Endothelial cell of umbilical vein (primary cell): ENCODE results near the gene CCDC9. TPM values are rescaled to one million over a fixed set of nuclear protein-coding genes. Genes with fewer than 3 reads are reported as not detected.

ENCODE experiments used
- BruUV-seq: library from RNA; stranded (reverse); fragments of 400-500 nt; replicated peaks from 2 replicates; lab custom pipeline; 2021; lab: Mats Ljungman, UMichigan
- CTCF ChIA-PET: fragments of 300-600, 350-600 bp; sonication (Branson Sonifier 250); formaldehyde crosslinking; loops from one replicate; lab custom pipeline; 2021; ENCODE audit warnings: antibody characterized with exemption, inconsistent platforms; lab: Charles Lee
- POLR2A ChIA-PET: fragments of 300-600, 350-600 bp; sonication (Branson Sonifier 250); formaldehyde crosslinking; loops from one replicate; lab custom pipeline; 2021; ENCODE audit warnings: antibody characterized with exemption, inconsistent platforms; lab: Charles Lee
- DNase-seq: peaks from one replicate; pipeline ENCODE4 v3.0.0-alpha.2; 2011; ENCODE audit warnings: low read depth, low spot score
- FAIRE-seq: peaks from 2 replicates; lab custom pipeline; 2011; peaks lifted over from hg19 to GRCh38; lab: Jason Lieb, UNC
- H2AFZ ChIP-seq: 2 replicates; pipeline ENCODE4 v1.6.0; 2012; ENCODE audit warnings: low read depth, low read length, control low read depth, inconsistent platforms
- H3K27ac ChIP-seq: 2 replicates; pipeline ENCODE4 v1.5.1; 2011; ENCODE audit warnings: low read depth, mild to moderate bottlenecking, control low read depth, low read length, moderate library complexity; ENCODE audit not compliant: insufficient read depth
- H3K27me3 ChIP-seq, 2 experiments: 2 replicates each; pipeline versions ENCODE4 v1.6.0 to v1.6.1; 2011; ENCODE audit warnings: low read length in 2 of 2, mixed read lengths in 1 of 2; ENCODE audit not compliant: control insufficient read depth in 2 of 2, insufficient read depth in 2 of 2
- H3K36me3 ChIP-seq, 2 experiments: 2 replicates in 1 of 2; 3 replicates in 1 of 2; pipeline ENCODE4 v1.5.1; 2011; ENCODE audit warnings: low read length in 2 of 2, mild to moderate bottlenecking in 1 of 2, moderate library complexity in 1 of 2; ENCODE audit not compliant: control insufficient read depth in 2 of 2, insufficient read depth in 2 of 2; ENCODE audit errors: extremely low read depth in 1 of 2
- H3K4me1 ChIP-seq: 3 replicates; pipeline ENCODE4 v1.5.1; 2011; ENCODE audit warnings: mild to moderate bottlenecking, low read length; ENCODE audit not compliant: control insufficient read depth, insufficient read depth; ENCODE audit errors: extremely low read depth
- H3K4me2 ChIP-seq: 2 replicates; pipeline ENCODE4 v1.6.1; 2011; ENCODE audit warnings: low read length, control low read depth, mixed read lengths; ENCODE audit not compliant: insufficient read depth
- H3K4me3 ChIP-seq, 3 experiments: fragments of 200-600 bp in 1 of 3; sonication (generic), shearing (Covaris generic) in 1 of 3; replicated peaks in 1 of 3; 2 replicates each; pipeline ENCODE4 v1.5.1; 2011 to 2016; ENCODE audit warnings: control low read depth in 3 of 3, low read length in 3 of 3, mild to moderate bottlenecking in 2 of 3, inconsistent platforms in 1 of 3, low read depth in 1 of 3, moderate library complexity in 1 of 3; ENCODE audit not compliant: insufficient read depth in 1 of 3
- H3K79me2 ChIP-seq: 2 replicates; pipeline ENCODE4 v1.6.0; 2012; ENCODE audit warnings: low read length, inconsistent platforms; ENCODE audit not compliant: control insufficient read depth, insufficient read depth
- H3K9ac ChIP-seq: replicated peaks from 2 replicates; pipeline ENCODE3; 2011; ENCODE audit warnings: low read length, control low read depth; ENCODE audit not compliant: insufficient read depth; ENCODE audit errors: extremely low read depth
- H3K9me1 ChIP-seq: replicated peaks from 3 replicates; pipeline ENCODE4 v1.6.0; 2011; ENCODE audit warnings: mild to moderate bottlenecking, low read length; ENCODE audit not compliant: control insufficient read depth, insufficient read depth; ENCODE audit errors: extremely low read depth
- H3K9me3 ChIP-seq: replicated peaks from 2 replicates; pipeline ENCODE4 v1.5.1; 2012; ENCODE audit warnings: low read length, inconsistent platforms; ENCODE audit not compliant: control insufficient read depth, insufficient read depth
- H4K20me1 ChIP-seq: replicated peaks from 2 replicates; pipeline ENCODE3; 2011; ENCODE audit warnings: mild to moderate bottlenecking, low read length; ENCODE audit not compliant: control insufficient read depth, insufficient read depth; ENCODE audit errors: extremely low read depth
- CTCF ChIP-seq, 2 donors: IDR thresholded peaks; 1 replicate in 1 of 2; 2 replicates in 1 of 2; pipeline ENCODE4 v1.5.1; 2011; ENCODE audit warnings: low read length in 2 of 2, mild to moderate bottlenecking in 2 of 2, moderate library complexity in 2 of 2, control low read depth in 1 of 2, inconsistent platforms in 1 of 2, low read depth in 1 of 2; ENCODE audit not compliant: insufficient read depth in 1 of 2; ENCODE audit errors: extremely low read depth in 1 of 2
- FOS ChIP-seq: IDR thresholded peaks from 2 replicates; pipeline ENCODE4 v1.6.1; 2011; ENCODE audit warnings: mild to moderate bottlenecking, low read length, moderate library complexity, borderline replicate concordance; ENCODE audit not compliant: insufficient read depth
- GATA2 ChIP-seq: IDR thresholded peaks from 2 replicates; pipeline ENCODE4 v1.7.0; 2011; ENCODE audit warnings: low read depth, mild to moderate bottlenecking, moderate library complexity, mixed read lengths, low read length; ENCODE audit not compliant: insufficient read length, insufficient read depth
- JUN ChIP-seq: IDR thresholded peaks from 2 replicates; pipeline ENCODE4 v1.6.1; 2011; ENCODE audit warnings: borderline replicate concordance, low read depth; ENCODE audit not compliant: insufficient read length, insufficient read depth
- MAX ChIP-seq: IDR thresholded peaks from 2 replicates; pipeline ENCODE4 v1.6.1; 2011; ENCODE audit not compliant: insufficient read depth, insufficient read length
- POLR2A ChIP-seq: IDR thresholded peaks from 2 replicates; pipeline ENCODE4 v1.6.1; 2012; ENCODE audit warnings: low read depth, mild to moderate bottlenecking, control low read depth, low read length
- POLR2AphosphoS5 ChIP-seq: IDR thresholded peaks from 2 replicates; pipeline ENCODE4 v1.6.1; 2012; ENCODE audit warnings: low read depth, mild to moderate bottlenecking, control low read depth, low read length, moderate library complexity; ENCODE audit not compliant: insufficient read depth
- dilution Hi-C: fragments of 300-500 bp; cut with MboI; formaldehyde crosslinking; loops from one replicate; pipeline ENCODE4 v1.15.0; 2019; ENCODE audit warnings: low sequenced_read_pairs; ENCODE audit not compliant: extremely low pct_ligation_motif_present
- intact Hi-C: fragments of 100-400 bp; cut with micrococcal nuclease; formaldehyde crosslinking; loops from one replicate; pipeline ENCODE4 v1.10.0; 2022
- polyA plus RNA-seq, 4 experiments: library from polyadenylated mRNA; depleted of rRNA in 3 of 4; stranded (reverse) in 3 of 4; unstranded in 1 of 4; fragments of >200 nt; gene quantifications; 2 replicates each; pipeline versions ENCODE4 v1.2.1 to v1.2.3, GENCODE V29; 2011 to 2012; ENCODE audit warnings: missing spikeins in 1 of 4
- total RNA-seq: library from RNA; stranded (reverse); gene quantifications from 2 replicates; pipeline ENCODE4 v1.2.3, GENCODE V29; 2021

CCDC9 gene
- total and polyA plus RNA-seq, 2 donors (not counting 3 experiments of a cell fraction or from before 2014, with no cell fraction given) = 6.0 to 26.9 TPM

GRCh38 chr19:47312366-47313006, 56.2 kb downstream of the CCDC9 start:
- H3K4me3 ChIP-seq = no peak overlapping the region
- no peaks in the 10 kb centered on the region for H3K9me3 ChIP-seq
- H3K9ac ChIP-seq = no peak overlapping the region
- H3K4me2 ChIP-seq = no peak overlapping the region
- intact Hi-C loops (no loop called here), dilution Hi-C loops (no loop called here)
- no peaks in the 10 kb centered on the region for H3K4me1 ChIP-seq
- H4K20me1 ChIP-seq = no peaks in the 10 kb centered on the region
- POLR2A ChIA-PET = no interaction called here
- CTCF ChIA-PET = interaction anchor here (1.2 kb wide), 1 partner anchor 11 kb away, joined by 3 read pairs; no protein-coding TSS in a partner anchor
- no peaks in the 10 kb centered on the region for H3K36me3 ChIP-seq
- DNase-seq (no peak), FAIRE-seq (no peak)
- H2AFZ ChIP-seq = no peak overlapping the region
- H3K79me2 ChIP-seq = no peaks in the 10 kb centered on the region
- no peak for TF ChIP-seq FOS
- TF ChIP-seq GATA2 = no peak
- TF ChIP-seq CTCF (IDR thresholded peaks at IDR 0.05; ENCODE audit: extremely low read depth in 1 of 2, insufficient read depth in 1 of 2, low read depth in 1 of 2, low read length in 2 of 2) = no peak
- no peak for TF ChIP-seq POLR2A
- TF ChIP-seq POLR2AphosphoS5 = no peak
- TF ChIP-seq JUN = no peak
- no peak for TF ChIP-seq MAX
- H3K9me1 ChIP-seq = no peaks in the 10 kb centered on the region
- no TSS peak for BruUV-seq
- no peak overlapping the region for H3K27ac ChIP-seq
- H3K27me3 ChIP-seq = peaks cover 0 to 2% of the 10 kb centered on the region in 2 experiments
